HG02759 (cell line): Measurements from ENCODE around the gene MOV10L1.

Experiments
- ATAC-seq: cut with Tn5 transposase; IDR thresholded peaks from one replicate; pipeline ENCODE4 v1.9.1; 2021; ENCODE audit warnings: mild to moderate bottlenecking, moderate library complexity; ENCODE audit not compliant: unreplicated experiment

Gene MOV10L1

GRCh38 chr22:50101870-50102565, 12.2 kb downstream of the MOV10L1 start:
- no peak for ATAC-seq

GRCh38 chr22:50102946-50103345, 13.1 kb downstream of the MOV10L1 start:
- no peak for ATAC-seq

GRCh38 chr22:50104141-50104544, 14.3 kb downstream of the MOV10L1 start:
- no peak for ATAC-seq

DNA sequence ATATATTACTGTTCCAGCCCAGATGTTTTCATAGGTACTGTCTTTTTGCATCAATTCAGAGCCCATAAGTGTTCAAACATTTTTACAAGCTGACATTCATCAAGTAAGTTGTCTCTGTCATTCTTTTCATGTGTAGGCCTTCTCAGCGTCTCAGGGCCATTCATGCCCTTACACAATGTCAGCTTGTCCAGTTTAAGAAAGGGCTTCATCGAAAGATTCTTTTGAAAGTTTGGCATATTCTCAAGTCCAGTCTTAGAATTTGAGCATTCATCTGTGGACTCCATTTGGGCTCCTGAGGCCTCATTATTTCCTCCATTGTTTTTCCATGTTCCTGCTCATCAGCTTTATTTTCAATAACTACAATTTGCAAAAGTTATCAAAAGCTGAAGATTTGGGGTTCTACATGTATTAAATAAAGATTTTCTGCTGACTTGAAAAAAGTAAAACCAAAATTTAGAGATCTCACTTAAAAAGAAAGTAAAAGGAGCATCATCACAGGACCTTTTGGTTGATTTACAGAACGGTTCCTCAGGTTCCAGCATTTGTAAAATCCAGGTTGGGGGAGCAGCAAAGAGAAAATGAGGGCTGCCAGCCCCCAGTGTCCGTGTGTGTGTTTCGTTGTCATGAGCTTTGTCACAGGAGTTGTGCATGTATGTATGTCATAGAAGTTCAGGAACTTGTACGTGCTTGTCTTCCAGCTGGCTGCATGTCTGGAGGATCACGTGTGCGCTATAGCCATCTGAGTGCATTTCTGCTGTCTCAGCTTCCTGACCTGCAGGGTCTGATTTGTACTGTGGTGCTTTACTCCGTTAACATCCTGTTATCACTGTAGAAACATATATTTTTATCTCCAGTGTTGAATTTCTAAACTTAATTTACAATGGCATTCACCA, 15.6 kb downstream of the MOV10L1 start:
- ATAC-seq, result no peak

- no peak for ATAC-seq
Measured at GRCh38 chr22:50107529-50107928, 17.7 kb downstream of the MOV10L1 start.

DNA sequence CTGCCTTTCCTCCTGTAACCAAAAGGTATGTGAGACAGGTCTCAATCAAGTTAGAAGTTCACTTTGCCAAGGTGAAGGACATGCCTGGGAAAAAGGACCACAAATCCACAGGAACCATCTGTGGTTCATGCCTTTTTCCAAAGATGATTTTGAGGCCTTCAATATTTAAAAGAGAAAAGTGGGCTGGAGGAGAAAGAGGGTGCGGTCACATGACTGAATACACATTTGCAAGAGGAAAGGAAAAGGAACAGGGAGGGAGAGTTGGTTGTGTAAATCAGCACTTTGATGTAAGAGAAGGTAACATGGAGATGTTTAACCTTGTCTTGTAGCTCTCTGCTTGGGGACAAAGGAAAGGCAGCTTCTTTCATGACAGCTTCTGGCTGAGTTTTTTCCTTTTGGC, 21.2 kb downstream of the MOV10L1 start:
- ATAC-seq, result no peak

DNA sequence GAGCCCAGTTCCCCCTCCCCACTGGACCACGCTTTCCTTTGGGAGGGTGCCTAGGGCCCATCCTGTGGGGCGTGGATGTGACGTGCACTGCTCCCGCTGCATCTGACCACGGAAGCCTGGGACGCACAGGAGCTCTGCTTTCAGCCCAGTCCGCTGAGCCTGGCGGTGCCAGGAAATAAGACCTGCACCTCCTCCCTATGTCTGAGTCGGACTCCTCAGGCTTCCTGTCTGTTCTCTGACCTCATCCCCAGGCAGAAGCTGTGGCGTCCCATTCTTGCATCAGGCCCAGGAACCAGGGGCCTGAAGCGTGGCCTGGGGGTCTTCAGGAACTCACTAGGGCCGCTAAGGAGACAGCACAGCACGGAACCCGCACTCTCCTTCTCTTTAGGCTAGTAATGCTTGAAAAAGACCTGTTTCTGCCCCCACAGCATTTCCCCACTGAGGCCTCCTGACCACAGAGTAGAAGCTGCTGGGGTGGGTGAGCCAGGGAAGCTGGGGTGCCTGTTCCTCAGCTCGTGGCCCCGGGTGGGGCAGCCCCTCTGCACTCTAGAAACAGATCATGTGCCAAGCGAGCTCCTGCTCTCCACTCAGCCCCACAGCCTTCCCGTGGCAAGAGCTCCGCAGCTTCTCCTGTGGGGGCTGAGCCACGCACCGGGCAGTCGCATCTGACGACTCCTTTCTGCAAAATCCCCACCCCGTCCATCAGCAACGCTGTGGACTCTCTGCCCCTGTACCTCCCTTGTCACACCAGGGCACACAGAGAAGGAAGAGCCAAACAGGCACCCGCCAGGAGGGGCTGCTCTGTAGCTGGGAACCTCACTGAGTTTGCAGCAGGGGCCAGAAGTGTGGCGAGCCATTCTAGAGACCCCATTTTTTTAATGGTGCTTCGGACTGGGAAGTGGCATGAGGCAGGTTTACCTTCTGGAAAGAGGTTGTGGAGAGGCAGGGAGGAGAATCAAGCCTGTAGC, 22.6 kb downstream of the MOV10L1 start:
- ATAC-seq, result no peak

- ATAC-seq, result no peak
Measured at GRCh38 chr22:50114221-50115021, 24.6 kb downstream of the MOV10L1 start.

GRCh38 chr22:50115693-50116092, 25.9 kb downstream of the MOV10L1 start:
- ATAC-seq, result no peak

DNA sequence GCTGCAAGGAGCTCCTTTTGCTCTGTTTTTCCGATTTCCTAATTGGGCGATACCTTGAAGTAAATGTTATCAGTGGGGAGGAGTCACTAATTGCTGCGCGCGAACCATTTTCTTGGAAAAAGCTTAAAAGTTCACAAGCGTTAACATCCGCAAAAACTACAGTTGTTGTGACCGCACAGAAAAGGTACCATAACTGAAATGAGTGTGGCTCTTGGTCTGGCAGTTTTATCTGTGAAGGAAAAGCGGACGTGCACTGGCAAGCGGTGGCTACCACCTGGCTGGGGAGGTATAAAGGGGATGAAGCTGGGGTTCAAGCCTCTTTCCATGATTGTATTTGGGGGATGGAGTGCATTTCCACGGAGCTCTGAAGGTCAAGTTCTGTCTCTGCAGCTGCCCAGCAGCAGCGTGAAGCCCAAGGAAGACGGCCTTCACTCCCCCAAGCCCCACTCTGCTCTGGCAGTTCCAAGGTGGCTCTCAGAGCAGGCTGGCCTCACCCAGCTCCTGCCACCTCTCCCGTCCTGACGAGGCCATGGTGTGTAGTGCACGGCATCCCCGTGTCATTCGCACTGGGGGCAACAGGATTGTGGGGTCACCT, 27.5 kb downstream of the MOV10L1 start:
- ATAC-seq, result no peak

- ATAC-seq, result no peak
Measured at GRCh38 chr22:50118129-50118528, 28.3 kb downstream of the MOV10L1 start.

- ATAC-seq, result no peak
Measured at GRCh38 chr22:50118557-50119168, 28.9 kb downstream of the MOV10L1 start.

- no peak for ATAC-seq
Measured at GRCh38 chr22:50119169-50119767, 29.5 kb downstream of the MOV10L1 start.

DNA sequence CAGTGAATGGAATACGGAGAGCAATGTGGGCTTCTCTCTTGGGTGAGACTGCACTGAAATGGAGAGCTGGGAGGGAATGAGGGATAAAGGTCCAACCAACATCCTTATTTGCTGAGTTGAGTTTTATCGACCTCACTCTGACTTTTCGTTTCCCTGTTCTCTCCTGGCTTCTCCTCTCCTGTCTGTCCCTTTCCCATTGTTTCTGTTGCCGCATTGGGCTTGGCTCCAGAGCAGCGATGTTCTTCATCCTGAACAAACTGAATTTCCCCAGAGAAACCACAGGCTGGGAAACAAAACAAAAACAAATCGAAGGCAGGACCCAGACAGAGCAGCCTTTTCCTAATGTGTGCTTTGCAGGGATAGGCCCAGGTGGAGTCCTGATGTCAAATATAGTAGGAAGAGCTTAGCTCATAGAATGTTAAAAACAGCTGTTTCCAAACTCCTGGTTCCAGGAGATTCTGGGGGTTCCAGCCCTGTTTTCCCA, 30.0 kb downstream of the MOV10L1 start:
- ATAC-seq, result no peak

DNA sequence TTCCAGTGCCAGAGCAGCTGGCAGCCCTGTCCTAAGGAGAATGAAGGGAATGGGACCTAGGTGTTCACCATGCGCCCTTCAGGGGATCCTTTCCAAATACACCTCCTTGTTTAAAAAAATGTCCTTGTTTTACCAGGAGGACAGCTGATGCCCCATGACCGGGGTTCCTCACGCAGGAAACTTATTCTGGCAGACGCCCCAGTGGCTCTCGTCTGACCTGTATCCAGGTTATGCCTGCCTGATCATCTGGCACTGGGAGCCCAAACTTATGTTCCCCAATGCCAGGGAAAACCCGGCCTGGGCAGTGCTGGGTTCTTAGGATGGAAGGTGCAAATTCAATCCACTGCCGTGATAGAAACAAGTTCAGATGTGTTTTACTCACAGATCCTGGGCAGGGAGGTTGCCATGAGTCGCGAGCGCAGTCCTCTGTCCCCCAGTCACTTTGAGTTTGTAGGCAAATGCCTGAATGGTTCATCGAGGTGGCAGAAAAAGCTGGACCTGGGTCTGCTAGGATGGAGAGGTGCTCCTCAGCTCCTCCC, 31.5 kb downstream of the MOV10L1 start:
- no peak for ATAC-seq

DNA sequence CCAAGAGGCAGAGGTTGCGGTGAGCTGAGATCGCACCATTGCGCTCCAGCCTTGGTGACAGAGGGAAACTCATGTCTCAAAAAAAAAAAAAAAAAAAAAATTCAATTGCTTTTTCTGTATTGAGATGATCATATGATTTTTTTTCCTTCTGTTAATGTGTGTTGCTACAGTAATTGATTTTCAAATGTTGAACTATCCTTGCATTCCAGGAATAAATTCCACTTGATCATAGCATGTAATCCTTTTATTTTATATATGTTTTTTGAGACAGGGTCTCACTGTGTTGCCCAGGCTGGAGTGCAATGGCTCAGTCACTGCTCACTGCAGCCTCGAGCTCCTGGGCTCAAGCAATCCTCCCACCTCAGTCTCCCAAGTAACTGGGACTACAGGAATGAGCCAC, 33.3 kb downstream of the MOV10L1 start:
- no peak for ATAC-seq

DNA sequence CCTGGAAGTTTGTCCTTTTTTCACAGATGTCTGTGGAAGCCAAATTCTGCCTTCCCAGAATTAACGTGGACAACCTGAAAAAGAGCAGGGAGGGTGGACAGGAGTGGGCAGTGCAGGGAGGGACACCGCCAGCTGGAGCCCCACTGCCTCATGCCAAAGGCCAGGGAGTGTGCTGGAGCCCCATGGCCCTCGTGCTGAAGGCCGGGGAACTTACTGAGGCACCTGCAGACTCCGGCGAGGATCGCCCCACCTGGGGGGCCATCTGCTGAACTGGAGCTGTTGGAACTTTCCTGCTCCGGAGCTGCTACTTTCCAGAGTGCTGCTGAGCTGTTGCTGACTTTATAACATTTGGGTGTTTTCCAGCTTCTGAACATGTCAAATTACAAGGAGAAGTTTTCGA, 35.2 kb downstream of the MOV10L1 start:
- no peak for ATAC-seq

DNA sequence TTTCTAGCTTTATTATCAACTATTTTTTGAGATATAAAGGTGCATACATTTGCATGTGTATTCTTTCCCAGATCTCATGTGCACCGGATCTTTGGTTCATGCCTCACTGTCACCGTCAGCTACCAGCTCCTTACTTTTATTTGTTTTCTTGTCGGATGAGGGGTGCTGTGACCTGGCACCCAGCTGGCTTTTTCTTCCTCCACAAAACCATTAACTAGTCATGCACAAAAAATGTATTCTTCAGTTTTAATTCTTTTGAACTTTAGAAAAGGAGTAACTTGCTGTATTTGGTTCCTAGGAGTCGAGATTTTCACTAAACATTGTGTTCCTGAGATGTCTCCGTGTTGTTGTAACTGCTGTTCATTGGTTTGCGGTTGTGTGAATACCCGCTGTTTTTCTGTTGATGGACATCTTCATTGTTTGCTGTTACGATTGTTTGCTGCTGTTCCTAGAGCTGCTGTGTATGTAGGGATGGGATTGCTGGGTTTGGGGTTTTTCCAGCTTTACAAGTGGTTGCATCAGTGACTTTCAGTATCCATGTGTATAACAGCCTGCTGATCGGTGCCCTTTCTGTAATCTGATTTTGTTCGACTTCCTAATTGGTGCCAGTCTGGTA, 39.4 kb downstream of the MOV10L1 start:
- no peak for ATAC-seq
